Right renal cortex interstitium (tissue), 3 donors: Measurements from ENCODE around the gene ARPC1B. TPM values are rescaled to one million over a fixed set of nuclear protein-coding genes. Genes with fewer than 3 reads are reported as not detected.

Experiments
- DNase-seq, 3 donors: peaks; one replicate each; pipeline ENCODE4 v3.0.0-alpha.2; 2013; ENCODE audit warnings: low read depth in 3 of 3, low spot score in 2 of 3
- polyA plus RNA-seq, 3 donors: library from polyadenylated mRNA; unstranded; fragments of 120-200 nt; gene quantifications; one replicate each; pipeline ENCODE4 v1.2.1, GENCODE V29; 2013; ENCODE audit not compliant: insufficient read length in 3 of 3

Gene ARPC1B
- polyA plus RNA-seq, 3 donors: 30.5 to 34.6 (median 32.2) TPM

GRCh38 chr7:99438573-99439480 is 64.3 kb downstream of the ARPC1B start, which contains the start of the genes CPSF4 and PTCD1:
Gene CPSF4, plus strand, starts transcription at chr7:99438943. Its CDS starts 140 bp downstream, at chr7:99439083.
Gene PTCD1, minus strand, starts transcription at chr7:99438798. Its CDS starts 3,556 bp downstream, at chr7:99435242.
- DNase-seq: peak; percentile 83 to 87 (median 87)

GRCh38 chr7:99440195-99440594 is 65.7 kb downstream of the ARPC1B start:
- DNase-seq: no peak

Other genes starting within 250 kb of the ARPC1B start
- 10 to 100 TPM; 14.4 to 15.9 (median 15.2) TPM for gene SMURF1, start 230.6 kb upstream of the ARPC1B start, polyA plus RNA-seq
- not detected for gene KPNA7, start 166.6 kb upstream of the ARPC1B start, polyA plus RNA-seq
- under 1 TPM in 2 of 3 donors, not detected in 1; 0.06 to 0.21 TPM for gene MYH16, start 101.9 kb upstream of the ARPC1B start, polyA plus RNA-seq
- gene ARPC1A, start 48.8 kb upstream of the ARPC1B start, polyA plus RNA-seq: 100 to 1,000 TPM; 101 to 113 (median 111) TPM
- 100 to 1,000 TPM; 145 to 149 (median 148) TPM for gene PDAP1, start 33.9 kb downstream of the ARPC1B start, polyA plus RNA-seq
- gene BUD31, start 34.2 kb downstream of the ARPC1B start, polyA plus RNA-seq: 100 to 1,000 TPM; 104 to 109 (median 107) TPM
- 1 to 10 TPM; 3.6 to 4.6 (median 4.1) TPM for gene PTCD1, start 64.1 kb downstream of the ARPC1B start, polyA plus RNA-seq
- gene CPSF4, start 64.2 kb downstream of the ARPC1B start, polyA plus RNA-seq: 10 to 100 TPM; 26.8 to 27.8 (median 26.9) TPM
- gene ATP5MF, start 91.4 kb downstream of the ARPC1B start, polyA plus RNA-seq: 100 to 1,000 TPM; 486 to 588 (median 491) TPM
- gene ZNF789, start 98.2 kb downstream of the ARPC1B start, polyA plus RNA-seq: 10 to 100 TPM; 20.3 to 22.5 (median 21.5) TPM
- 10 to 100 TPM; 13.7 to 14.6 (median 14.6) TPM for gene ZNF394, start 125.6 kb downstream of the ARPC1B start, polyA plus RNA-seq
- 10 to 100 TPM; 15.3 to 17.0 (median 16.7) TPM for gene ZKSCAN5, start 129.9 kb downstream of the ARPC1B start, polyA plus RNA-seq
- 10 to 100 TPM; 16.6 to 16.8 (median 16.7) TPM for gene FAM200A, start 177.4 kb downstream of the ARPC1B start, polyA plus RNA-seq
- gene ZNF655, start 183.9 kb downstream of the ARPC1B start, polyA plus RNA-seq: 10 to 100 TPM; 65.9 to 77.8 (median 74.7) TPM
- gene TMEM225B, start 223.5 kb downstream of the ARPC1B start, polyA plus RNA-seq: 1 to 10 TPM; 2.5 to 3.0 (median 2.7) TPM
- gene ZSCAN25, start 242.2 kb downstream of the ARPC1B start, polyA plus RNA-seq: 10 to 100 TPM; 16.3 to 21.4 (median 18.1) TPM